Ishikawa (cell line): Measurements from ENCODE around the gene FAM20C.

ENCODE experiments used
- CEBPB ChIP-seq: IDR thresholded peaks from 2 replicates; pipeline ENCODE4 v1.6.1; 2012
- CREB1 ChIP-seq: IDR thresholded peaks from 2 replicates; pipeline ENCODE4 v1.6.1; 2012; ENCODE audit warnings: low read depth
- EGR1 ChIP-seq: IDR thresholded peaks from 2 replicates; pipeline ENCODE4 v1.6.1; 2012
- EP300 ChIP-seq: IDR thresholded peaks from 2 replicates; pipeline ENCODE4 v1.6.1; 2012; ENCODE audit warnings: borderline replicate concordance
- FOXM1 ChIP-seq: IDR thresholded peaks from 2 replicates; pipeline ENCODE4 v1.6.1; 2012; ENCODE audit warnings: low read depth, borderline replicate concordance
- MAX ChIP-seq: IDR thresholded peaks from 2 replicates; pipeline ENCODE4 v1.6.1; 2012
- NFIC ChIP-seq: IDR thresholded peaks from 2 replicates; pipeline ENCODE4 v1.6.1; 2012
- RAD21 ChIP-seq: IDR thresholded peaks from 2 replicates; pipeline ENCODE4 v1.6.1; 2012; ENCODE audit warnings: low read depth
- REST ChIP-seq: IDR thresholded peaks from 2 replicates; pipeline ENCODE4 v1.6.1; 2012; ENCODE audit warnings: low read depth, mild to moderate bottlenecking
- TAF1 ChIP-seq: IDR thresholded peaks from 2 replicates; pipeline ENCODE4 v1.6.1; 2012; ENCODE audit warnings: low read depth, mild to moderate bottlenecking
- TCF12 ChIP-seq: IDR thresholded peaks from 2 replicates; pipeline ENCODE4 v1.6.1; 2012; ENCODE audit warnings: low read depth
- TEAD4 ChIP-seq: IDR thresholded peaks from 2 replicates; pipeline ENCODE4 v1.6.1; 2012
- USF1 ChIP-seq: IDR thresholded peaks from 2 replicates; pipeline ENCODE4 v1.6.1; 2012
- YY1 ChIP-seq: IDR thresholded peaks from 2 replicates; pipeline ENCODE4 v1.6.1; 2012; ENCODE audit warnings: low read depth

- TF ChIP-seq YY1 (no peak), NFIC (no peak), MAX (no peak), REST (no peak), EGR1 (no peak), TEAD4 (no peak), CEBPB (no peak), RAD21 (no peak), CREB1 (no peak), FOXM1 (no peak), TCF12 (no peak), USF1 (no peak), EP300 (no peak), TAF1 (no peak)
Measured at GRCh38 chr7:176381-176780, 16.0 kb upstream of the FAM20C start.
